Prostate gland (tissue), 2 donors: Measurements from ENCODE around the gene ENPP6.

Experiments
- POLR2A ChIP-seq: fragments of 450-650 bp; IDR thresholded peaks from one replicate; pipeline ENCODE4 v1.6.1; 2016; ENCODE audit warnings: antibody characterized with exemption, mild to moderate bottlenecking
- POLR2AphosphoS5 ChIP-seq: sonication (generic); formaldehyde crosslinking; IDR thresholded peaks from one replicate; pipeline ENCODE4 v1.6.1; 2017; ENCODE audit warnings: antibody characterized with exemption
- TF ChIP-seq, protein P1 (sequence below), 4 experiments: fragments of 200-600 bp in 2 of 4; fragments of 450-650 bp in 2 of 4; sonication (generic) in 2 of 4; IDR thresholded peaks; 1 replicate in 3 of 4; 2 replicates in 1 of 4; pipeline ENCODE4 v1.5.1; 2016 to 2019; ENCODE audit warnings: antibody characterized with exemption in 4 of 4, mild to moderate bottlenecking in 2 of 4, moderate library complexity in 2 of 4

DNA sequence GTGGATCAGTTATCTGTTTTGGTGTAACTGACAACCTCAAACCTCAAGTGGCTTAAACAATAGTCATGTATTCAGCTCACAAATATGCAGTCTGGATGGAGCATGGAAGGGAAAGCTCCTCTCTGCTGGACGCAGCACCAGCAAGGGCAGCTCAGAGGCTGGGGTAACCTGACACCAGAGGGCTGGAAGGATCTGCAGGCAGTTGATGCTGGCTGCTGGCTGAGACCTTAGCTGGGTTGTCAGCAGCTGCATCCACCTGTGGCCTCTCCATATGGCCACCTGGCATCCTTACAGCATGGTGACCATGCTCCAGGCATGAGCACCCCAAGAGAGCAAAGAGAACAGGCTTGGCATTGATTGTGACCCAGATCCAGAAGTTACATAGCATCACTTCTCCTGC lies 46.7 kb downstream of the ENPP6 start:
- TF ChIP-seq POLR2AphosphoS5 (no peak), POLR2A (no peak)
- TF ChIP-seq, protein P1, sequence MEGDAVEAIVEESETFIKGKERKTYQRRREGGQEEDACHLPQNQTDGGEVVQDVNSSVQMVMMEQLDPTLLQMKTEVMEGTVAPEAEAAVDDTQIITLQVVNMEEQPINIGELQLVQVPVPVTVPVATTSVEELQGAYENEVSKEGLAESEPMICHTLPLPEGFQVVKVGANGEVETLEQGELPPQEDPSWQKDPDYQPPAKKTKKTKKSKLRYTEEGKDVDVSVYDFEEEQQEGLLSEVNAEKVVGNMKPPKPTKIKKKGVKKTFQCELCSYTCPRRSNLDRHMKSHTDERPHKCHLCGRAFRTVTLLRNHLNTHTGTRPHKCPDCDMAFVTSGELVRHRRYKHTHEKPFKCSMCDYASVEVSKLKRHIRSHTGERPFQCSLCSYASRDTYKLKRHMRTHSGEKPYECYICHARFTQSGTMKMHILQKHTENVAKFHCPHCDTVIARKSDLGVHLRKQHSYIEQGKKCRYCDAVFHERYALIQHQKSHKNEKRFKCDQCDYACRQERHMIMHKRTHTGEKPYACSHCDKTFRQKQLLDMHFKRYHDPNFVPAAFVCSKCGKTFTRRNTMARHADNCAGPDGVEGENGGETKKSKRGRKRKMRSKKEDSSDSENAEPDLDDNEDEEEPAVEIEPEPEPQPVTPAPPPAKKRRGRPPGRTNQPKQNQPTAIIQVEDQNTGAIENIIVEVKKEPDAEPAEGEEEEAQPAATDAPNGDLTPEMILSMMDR (IDR thresholded peaks at IDR 0.05), result no peak
